SK-N-SH (cell line): Measurements from ENCODE around the gene CYP4B1. TPM values are rescaled to one million over a fixed set of nuclear protein-coding genes. Genes with fewer than 3 reads are reported as not detected.

Experiments
- CTCF ChIA-PET: fragments of 300-600, 350-600 bp; formaldehyde crosslinking; extraction: SDS; loops from one replicate; lab custom pipeline; 2021; lab: Yijun Ruan, JAX
- POLR2A ChIA-PET: fragments of 350-600 bp; sonication (Branson Sonifier 250); formaldehyde crosslinking; extraction: SDS; loops from one replicate; lab custom pipeline; 2020; ENCODE audit warnings: antibody characterized with exemption, inconsistent platforms; lab: Yijun Ruan, JAX
- DNase-seq: peaks from one replicate; pipeline ENCODE4 v3.0.0; 2012
- H2AFZ ChIP-seq: fragments of 200-600 bp; sonication (generic); 2 replicates; pipeline ENCODE4 v1.8.1; 2016; ENCODE audit warnings: antibody characterized with exemption, mild to moderate bottlenecking, low read depth
- H3F3A ChIP-seq: fragments of 200-600 bp; sonication (generic); replicated peaks from 2 replicates; pipeline ENCODE3; 2016; ENCODE audit warnings: antibody characterized with exemption, mild to moderate bottlenecking; ENCODE audit not compliant: insufficient read depth
- H3K27ac ChIP-seq, 2 experiments: fragments of 200-500 bp in 1 of 2; fragments of 200-600 bp in 1 of 2; sonication (Bioruptor generic) in 1 of 2; sonication (generic), shearing (Covaris generic) in 1 of 2; 2 replicates each; pipeline versions ENCODE4 v1.5.1 to v1.6.1; 2014 to 2016; ENCODE audit warnings: low read depth in 2 of 2, inconsistent platforms in 1 of 2, low read length in 1 of 2, mild to moderate bottlenecking in 1 of 2, mixed read lengths in 1 of 2
- H3K27me3 ChIP-seq: fragments of 200-600 bp; sonication (generic), shearing (Covaris generic); 2 replicates; pipeline ENCODE4 v1.6.1; 2016; ENCODE audit warnings: mixed run types; ENCODE audit not compliant: insufficient read depth
- H3K36me3 ChIP-seq, 2 experiments: fragments of 200-500 bp in 1 of 2; fragments of 200-600 bp in 1 of 2; sonication (Bioruptor generic) in 1 of 2; sonication (generic) in 1 of 2; replicated peaks in 1 of 2; 2 replicates each; pipeline versions ENCODE3 to v1.5.1; 2014 to 2016; ENCODE audit warnings: low read length in 1 of 2, mild to moderate bottlenecking in 1 of 2; ENCODE audit not compliant: insufficient read depth in 2 of 2, control insufficient read depth in 1 of 2
- H3K4me1 ChIP-seq, 2 experiments: fragments of 200-500 bp in 1 of 2; fragments of 200-600 bp in 1 of 2; sonication (Bioruptor generic) in 1 of 2; sonication (generic), shearing (Covaris generic) in 1 of 2; 2 replicates each; pipeline versions ENCODE4 v1.5.1 to v1.6.1; 2014 to 2016; ENCODE audit warnings: low read depth in 1 of 2, low read length in 1 of 2, mixed run types in 1 of 2; ENCODE audit not compliant: insufficient read depth in 2 of 2, control insufficient read depth in 1 of 2
- H3K4me2 ChIP-seq: fragments of 200-600 bp; sonication (generic), shearing (Covaris generic); 2 replicates; pipeline ENCODE4 v1.6.1; 2017; ENCODE audit warnings: mixed run types
- H3K4me3 ChIP-seq, 2 experiments: fragments of 200-500 bp in 1 of 2; fragments of 200-600 bp in 1 of 2; sonication (Bioruptor generic) in 1 of 2; sonication (generic), shearing (Covaris generic) in 1 of 2; 2 replicates each; pipeline versions ENCODE4 v1.5.1 to v1.8.1; 2014 to 2016; ENCODE audit warnings: low read depth in 2 of 2, inconsistent platforms in 1 of 2, low read length in 1 of 2, mild to moderate bottlenecking in 1 of 2, mixed read lengths in 1 of 2, moderate library complexity in 1 of 2
- H3K79me2 ChIP-seq: fragments of 200-600 bp; sonication (generic); 2 replicates; pipeline ENCODE4 v1.8.1; 2017; ENCODE audit warnings: mild to moderate bottlenecking; ENCODE audit not compliant: insufficient read depth
- H3K9ac ChIP-seq: fragments of 200-600 bp; sonication (generic); 2 replicates; pipeline ENCODE4 v1.6.1; 2017; ENCODE audit warnings: mixed run types
- H3K9me2 ChIP-seq: fragments of 200-600 bp; sonication (generic); 2 replicates; pipeline ENCODE4 v1.6.1; 2017; ENCODE audit warnings: mixed run types
- H3K9me3 ChIP-seq: fragments of 200-600 bp; sonication (generic); 2 replicates; pipeline ENCODE4 v1.6.1; 2017; ENCODE audit warnings: mixed run types, mild to moderate bottlenecking, moderate library complexity
- H4K20me1 ChIP-seq: fragments of 200-600 bp; sonication (generic); 2 replicates; pipeline ENCODE4 v1.6.1; 2017; ENCODE audit warnings: mild to moderate bottlenecking, mixed run types; ENCODE audit not compliant: insufficient read depth
- CHD2 ChIP-seq: fragments of 150-350 bp; IDR thresholded peaks from 2 replicates; pipeline ENCODE4 v1.6.1; 2018; ENCODE audit warnings: low read length; ENCODE audit not compliant: partially characterized antibody
- ELF1 ChIP-seq: IDR thresholded peaks from 2 replicates; pipeline ENCODE4 v1.4.0; 2012
- EZH2phosphoT487 ChIP-seq: fragments of 200-600 bp; sonication (generic); IDR thresholded peaks from 2 replicates; pipeline ENCODE4 v1.6.1; 2017; ENCODE audit warnings: low read depth, mixed run types, mild to moderate bottlenecking, antibody characterized with exemption, moderate library complexity, borderline replicate concordance
- FOSL2 ChIP-seq: IDR thresholded peaks from 2 replicates; pipeline ENCODE4 v1.4.0; 2012; ENCODE audit warnings: low read depth, mild to moderate bottlenecking, moderate library complexity, borderline replicate concordance
- FOXJ3 ChIP-seq: sonication (generic); formaldehyde crosslinking; IDR thresholded peaks from 2 replicates; pipeline ENCODE4 v1.5.1; 2020; ENCODE audit warnings: mild to moderate bottlenecking, missing genetic modification reagents
- GABPA ChIP-seq: IDR thresholded peaks from 2 replicates; pipeline ENCODE4 v1.4.0; 2012; ENCODE audit warnings: low read depth, mild to moderate bottlenecking
- GATA2 ChIP-seq: sonication (generic); formaldehyde crosslinking; IDR thresholded peaks from 2 replicates; pipeline ENCODE4 v1.5.0; 2020; ENCODE audit warnings: mild to moderate bottlenecking, missing genetic modification reagents
- JUND ChIP-seq: IDR thresholded peaks from 2 replicates; pipeline ENCODE4 v1.4.0; 2012
- MEF2A ChIP-seq: IDR thresholded peaks from 2 replicates; pipeline ENCODE4 v1.4.0; 2012; ENCODE audit warnings: low read depth, borderline replicate concordance
- RCOR1 ChIP-seq: fragments of 150-350 bp; IDR thresholded peaks from 2 replicates; pipeline ENCODE4 v1.6.1; 2017; ENCODE audit warnings: antibody characterized with exemption, low read length
- SIN3A ChIP-seq: IDR thresholded peaks from 2 replicates; pipeline ENCODE4 v1.6.1; 2012; ENCODE audit warnings: low read depth, mild to moderate bottlenecking, low read length, moderate library complexity, borderline replicate concordance
- TAF1 ChIP-seq: IDR thresholded peaks from 2 replicates; pipeline ENCODE4 v1.6.1; 2012; ENCODE audit warnings: low read depth, mild to moderate bottlenecking, low read length, moderate library complexity, borderline replicate concordance
- TCF12 ChIP-seq: IDR thresholded peaks from 2 replicates; pipeline ENCODE4 v1.4.0; 2012
- TEAD4 ChIP-seq: IDR thresholded peaks from 2 replicates; pipeline ENCODE4 v1.4.0; 2012; ENCODE audit warnings: mild to moderate bottlenecking, borderline replicate concordance; ENCODE audit not compliant: insufficient read depth
- WGBS: methylation state at CpG from one replicate; pipeline ENCODE4 v1.1.6; 2017; ENCODE audit warnings: low lambda C conversion rate; 5-methylcytosine and 5-hydroxymethylcytosine counted together
- polyA plus RNA-seq, 3 experiments: library from polyadenylated mRNA; depleted of rRNA; stranded (reverse); fragments of >200 nt; gene quantifications; 2 replicates each; pipeline ENCODE4 v1.2.3, GENCODE V29; 2012
- TF ChIP-seq, protein P1 (sequence below): fragments of 150-350 bp; IDR thresholded peaks from 2 replicates; pipeline ENCODE4 v1.6.1; 2017; ENCODE audit warnings: antibody characterized with exemption, low read length, low read depth, borderline replicate concordance
- TF ChIP-seq, protein P2 (sequence below): IDR thresholded peaks from 2 replicates; pipeline ENCODE4 v1.4.0; 2012; ENCODE audit warnings: low read depth, borderline replicate concordance
- TF ChIP-seq, protein P3 (sequence below): fragments of 200-600 bp; sonication (generic); IDR thresholded peaks from 2 replicates; pipeline ENCODE4 v1.6.1; 2017; ENCODE audit warnings: antibody characterized with exemption, mild to moderate bottlenecking, moderate library complexity
- TF ChIP-seq, protein P4 (sequence below): IDR thresholded peaks from 2 replicates; pipeline ENCODE4 v1.4.0; 2012; ENCODE audit warnings: low read depth, borderline replicate concordance

Gene CYP4B1
- polyA plus RNA-seq, 1 of the 3 experiments (the other 2 are of a cell fraction), result not detected

DNA sequence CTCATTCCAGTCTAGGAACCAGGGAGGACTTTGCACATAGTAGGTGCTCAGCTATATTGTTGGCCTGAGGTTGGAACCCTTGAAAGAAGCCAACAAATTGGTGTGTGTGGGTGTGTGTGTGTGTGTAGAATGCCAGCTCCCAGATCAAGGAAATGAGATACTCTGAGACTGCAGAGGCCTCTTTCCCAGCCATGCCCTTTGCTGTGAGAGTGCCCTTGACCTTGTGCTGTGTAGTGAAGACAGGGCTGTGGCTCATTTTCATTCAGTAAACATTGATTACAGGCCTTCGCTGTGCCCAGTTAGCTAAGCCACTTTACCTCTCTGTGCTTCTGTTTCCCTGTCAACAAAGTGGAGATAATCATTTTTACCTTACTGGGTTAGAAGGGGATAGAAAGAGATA, 3.2 kb downstream of the CYP4B1 start:
- no peak overlapping the region for H2AFZ ChIP-seq
- H3K9me2 ChIP-seq, result no peaks in the 10 kb centered on the region
- H3K27ac ChIP-seq, result no peak overlapping the region
- no peaks in the 10 kb centered on the region for H3K27me3 ChIP-seq
- no peak overlapping the region for H3K4me2 ChIP-seq
- CTCF ChIA-PET, result interaction anchor here (0.9 kb wide), 1 partner anchor 11 kb away, joined by 3 read pairs; no protein-coding TSS in a partner anchor
- no peaks in the 10 kb centered on the region for H3K9me3 ChIP-seq
- H3K36me3 ChIP-seq, result no peaks in the 10 kb centered on the region
- POLR2A ChIA-PET, result no interaction called here
- H3K4me1 ChIP-seq, result no peaks in the 10 kb centered on the region
- 9% methylated on average over 1 of the region's 1 CpG for WGBS
- no peak overlapping the region for H3K9ac ChIP-seq
- H3F3A ChIP-seq, result no peaks in the 10 kb centered on the region
- no peaks in the 10 kb centered on the region for H4K20me1 ChIP-seq
- H3K4me3 ChIP-seq, result no peak overlapping the region
- DNase-seq, result no peak
- H3K79me2 ChIP-seq, result no peaks in the 10 kb centered on the region
- TF ChIP-seq, protein P1, sequence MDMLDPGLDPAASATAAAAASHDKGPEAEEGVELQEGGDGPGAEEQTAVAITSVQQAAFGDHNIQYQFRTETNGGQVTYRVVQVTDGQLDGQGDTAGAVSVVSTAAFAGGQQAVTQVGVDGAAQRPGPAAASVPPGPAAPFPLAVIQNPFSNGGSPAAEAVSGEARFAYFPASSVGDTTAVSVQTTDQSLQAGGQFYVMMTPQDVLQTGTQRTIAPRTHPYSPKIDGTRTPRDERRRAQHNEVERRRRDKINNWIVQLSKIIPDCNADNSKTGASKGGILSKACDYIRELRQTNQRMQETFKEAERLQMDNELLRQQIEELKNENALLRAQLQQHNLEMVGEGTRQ, result no peak
- no peak for TF ChIP-seq ELF1
- TF ChIP-seq, protein P2, sequence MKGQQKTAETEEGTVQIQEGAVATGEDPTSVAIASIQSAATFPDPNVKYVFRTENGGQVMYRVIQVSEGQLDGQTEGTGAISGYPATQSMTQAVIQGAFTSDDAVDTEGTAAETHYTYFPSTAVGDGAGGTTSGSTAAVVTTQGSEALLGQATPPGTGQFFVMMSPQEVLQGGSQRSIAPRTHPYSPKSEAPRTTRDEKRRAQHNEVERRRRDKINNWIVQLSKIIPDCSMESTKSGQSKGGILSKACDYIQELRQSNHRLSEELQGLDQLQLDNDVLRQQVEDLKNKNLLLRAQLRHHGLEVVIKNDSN, result no peak

DNA sequence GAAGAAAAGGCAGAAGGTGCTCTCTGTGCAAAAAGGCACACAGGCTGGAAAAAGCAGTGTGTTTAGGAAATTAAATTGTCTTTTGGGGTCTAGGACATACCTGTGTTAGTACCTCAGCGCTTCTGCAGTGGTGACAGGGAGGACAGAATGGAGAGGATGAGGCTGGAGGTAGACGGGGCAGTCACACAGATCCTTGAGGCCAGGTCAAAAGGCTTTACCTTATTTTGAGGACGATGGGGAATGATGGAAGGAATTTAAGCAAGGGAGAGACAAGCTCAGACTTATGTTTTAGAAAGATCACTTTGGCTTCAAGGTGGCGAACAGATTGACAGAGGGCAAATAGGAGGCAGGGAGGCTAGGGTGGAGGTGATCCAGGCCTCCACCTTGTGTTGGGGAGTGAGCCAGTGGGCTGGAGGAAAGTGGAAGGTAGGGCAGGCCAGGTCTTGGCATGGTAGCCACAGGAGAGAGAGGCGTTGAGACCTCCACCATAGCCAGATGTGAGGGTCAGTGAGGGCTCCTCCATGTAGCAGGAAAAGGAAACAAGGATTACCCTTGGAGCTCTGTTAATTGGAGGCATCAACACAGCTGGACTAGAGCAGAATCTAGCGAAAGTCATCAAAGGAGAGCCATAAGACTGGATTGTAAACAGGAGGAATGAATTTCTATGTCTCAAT, 4.2 kb downstream of the CYP4B1 start:
- Histone ChIP-seq H3K79me2 (no peaks in the 10 kb centered on the region), H4K20me1 (no peaks in the 10 kb centered on the region), H3K27ac (no peak overlapping the region), H3K9me2 (no peaks in the 10 kb centered on the region), H3K9ac (no peak overlapping the region), H3F3A (no peaks in the 10 kb centered on the region), H3K9me3 (no peaks in the 10 kb centered on the region), H3K4me1 (no peaks in the 10 kb centered on the region), H3K27me3 (no peaks in the 10 kb centered on the region), H3K4me3 (no peak overlapping the region), H2AFZ (no peak overlapping the region), H3K4me2 (no peak overlapping the region), H3K36me3 (no peaks in the 10 kb centered on the region)
- 8% methylated on average over 6 of the region's 6 CpGs for WGBS
- DNase-seq, result no peak
- ChIA-PET POLR2A (no interaction called here), CTCF (no interaction called here)
- TF ChIP-seq CHD2, result no peak
- TF ChIP-seq GATA2 (CRISPR knock-in tag), result no peak
- TF ChIP-seq, protein P3, sequence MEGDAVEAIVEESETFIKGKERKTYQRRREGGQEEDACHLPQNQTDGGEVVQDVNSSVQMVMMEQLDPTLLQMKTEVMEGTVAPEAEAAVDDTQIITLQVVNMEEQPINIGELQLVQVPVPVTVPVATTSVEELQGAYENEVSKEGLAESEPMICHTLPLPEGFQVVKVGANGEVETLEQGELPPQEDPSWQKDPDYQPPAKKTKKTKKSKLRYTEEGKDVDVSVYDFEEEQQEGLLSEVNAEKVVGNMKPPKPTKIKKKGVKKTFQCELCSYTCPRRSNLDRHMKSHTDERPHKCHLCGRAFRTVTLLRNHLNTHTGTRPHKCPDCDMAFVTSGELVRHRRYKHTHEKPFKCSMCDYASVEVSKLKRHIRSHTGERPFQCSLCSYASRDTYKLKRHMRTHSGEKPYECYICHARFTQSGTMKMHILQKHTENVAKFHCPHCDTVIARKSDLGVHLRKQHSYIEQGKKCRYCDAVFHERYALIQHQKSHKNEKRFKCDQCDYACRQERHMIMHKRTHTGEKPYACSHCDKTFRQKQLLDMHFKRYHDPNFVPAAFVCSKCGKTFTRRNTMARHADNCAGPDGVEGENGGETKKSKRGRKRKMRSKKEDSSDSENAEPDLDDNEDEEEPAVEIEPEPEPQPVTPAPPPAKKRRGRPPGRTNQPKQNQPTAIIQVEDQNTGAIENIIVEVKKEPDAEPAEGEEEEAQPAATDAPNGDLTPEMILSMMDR, result no peak
- TF ChIP-seq TCF12, result no peak
- TF ChIP-seq EZH2phosphoT487, result no peak
- no peak for TF ChIP-seq FOXJ3
- TF ChIP-seq JUND, result no peak
- TF ChIP-seq RCOR1, result no peak
- TF ChIP-seq, protein P2, result no peak
- no peak for TF ChIP-seq TEAD4
- no peak for TF ChIP-seq SIN3A
- no peak for TF ChIP-seq GABPA
- TF ChIP-seq MEF2A, result no peak
- TF ChIP-seq FOSL2, result no peak
- no peak for TF ChIP-seq TAF1
- TF ChIP-seq, protein P4, sequence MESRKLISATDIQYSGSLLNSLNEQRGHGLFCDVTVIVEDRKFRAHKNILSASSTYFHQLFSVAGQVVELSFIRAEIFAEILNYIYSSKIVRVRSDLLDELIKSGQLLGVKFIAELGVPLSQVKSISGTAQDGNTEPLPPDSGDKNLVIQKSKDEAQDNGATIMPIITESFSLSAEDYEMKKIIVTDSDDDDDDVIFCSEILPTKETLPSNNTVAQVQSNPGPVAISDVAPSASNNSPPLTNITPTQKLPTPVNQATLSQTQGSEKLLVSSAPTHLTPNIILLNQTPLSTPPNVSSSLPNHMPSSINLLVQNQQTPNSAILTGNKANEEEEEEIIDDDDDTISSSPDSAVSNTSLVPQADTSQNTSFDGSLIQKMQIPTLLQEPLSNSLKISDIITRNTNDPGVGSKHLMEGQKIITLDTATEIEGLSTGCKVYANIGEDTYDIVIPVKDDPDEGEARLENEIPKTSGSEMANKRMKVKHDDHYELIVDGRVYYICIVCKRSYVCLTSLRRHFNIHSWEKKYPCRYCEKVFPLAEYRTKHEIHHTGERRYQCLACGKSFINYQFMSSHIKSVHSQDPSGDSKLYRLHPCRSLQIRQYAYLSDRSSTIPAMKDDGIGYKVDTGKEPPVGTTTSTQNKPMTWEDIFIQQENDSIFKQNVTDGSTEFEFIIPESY, result no peak
